Fibroblast of lung (primary cell): Measurements from ENCODE around the gene BCL6B. TPM values are rescaled to one million over a fixed set of nuclear protein-coding genes. Genes with fewer than 3 reads are reported as not detected.

Experiments
- DNase-seq, 2 donors: peaks; one replicate each; pipeline versions ENCODE4 v3.0.0 to v3.0.0-alpha.2; 2010; ENCODE audit warnings: low read depth in 2 of 2
- H2AFZ ChIP-seq: 2 replicates; pipeline ENCODE4 v1.5.1; 2012; ENCODE audit warnings: low read length, control low read depth, inconsistent platforms
- H3K27ac ChIP-seq: 2 replicates; pipeline ENCODE4 v1.5.1; 2011; ENCODE audit warnings: low read length, control low read depth; ENCODE audit not compliant: insufficient read depth
- H3K27me3 ChIP-seq: 2 replicates; pipeline ENCODE4 v1.5.1; 2011; ENCODE audit warnings: mild to moderate bottlenecking, low read length; ENCODE audit not compliant: control insufficient read depth, insufficient read depth
- H3K36me3 ChIP-seq: 2 replicates; pipeline ENCODE4 v1.5.1; 2011; ENCODE audit warnings: low read length; ENCODE audit not compliant: control insufficient read depth, insufficient read depth
- H3K4me1 ChIP-seq: 2 replicates; pipeline ENCODE4 v1.5.1; 2011; ENCODE audit warnings: low read length; ENCODE audit not compliant: control insufficient read depth, insufficient read depth; ENCODE audit errors: extremely low read depth
- H3K4me2 ChIP-seq: 2 replicates; pipeline ENCODE4 v1.5.1; 2011; ENCODE audit warnings: low read length, control low read depth; ENCODE audit not compliant: insufficient read depth; ENCODE audit errors: extremely low read depth
- H3K4me3 ChIP-seq, 4 experiments: fragments of 200-600 bp in 1 of 4; sonication (generic) in 1 of 4; replicated peaks in 1 of 4; 2 replicates each; pipeline ENCODE4 v1.5.1; 2011 to 2016; ENCODE audit warnings: low read length in 4 of 4, low read depth in 3 of 4, mild to moderate bottlenecking in 3 of 4, control low read depth in 2 of 4, inconsistent platforms in 1 of 4, mixed read lengths in 1 of 4; ENCODE audit not compliant: insufficient read depth in 1 of 4; ENCODE audit errors: control extremely low read depth in 1 of 4
- H3K79me2 ChIP-seq: 2 replicates; pipeline ENCODE4 v1.5.1; 2012; ENCODE audit warnings: mild to moderate bottlenecking, low read length, inconsistent platforms; ENCODE audit not compliant: control insufficient read depth, insufficient read depth
- H3K9ac ChIP-seq: 2 replicates; pipeline ENCODE4 v1.5.1; 2011; ENCODE audit warnings: mild to moderate bottlenecking, low read length, control low read depth; ENCODE audit not compliant: insufficient read depth
- H3K9me3 ChIP-seq: 2 replicates; pipeline ENCODE4 v1.5.1; 2012; ENCODE audit warnings: low read depth, low read length; ENCODE audit not compliant: control insufficient read depth, insufficient read depth
- H4K20me1 ChIP-seq: 2 replicates; pipeline ENCODE4 v1.5.1; 2011; ENCODE audit warnings: low read length; ENCODE audit not compliant: control insufficient read depth, insufficient read depth; ENCODE audit errors: extremely low read depth
- CTCF ChIP-seq, 2 donors: IDR thresholded peaks in 1 of 2; conservative IDR thresholded peaks in 1 of 2; 1 replicate in 1 of 2; 2 replicates in 1 of 2; pipeline ENCODE4 v1.5.1; 2011 to 2012; ENCODE audit warnings: low read length in 2 of 2, control low read depth in 1 of 2, inconsistent platforms in 1 of 2, low read depth in 1 of 2, mild to moderate bottlenecking in 1 of 2
- EZH2 ChIP-seq: IDR thresholded peaks from 2 replicates; pipeline ENCODE4 v1.5.1; 2012; ENCODE audit warnings: low read length, control low read depth, mild to moderate bottlenecking; ENCODE audit errors: missing control alignments
- polyA plus RNA-seq, 2 donors: library from polyadenylated mRNA; depleted of rRNA in 1 of 2; stranded (reverse) in 1 of 2; unstranded in 1 of 2; fragments of >200 nt; gene quantifications; 2 replicates each; pipeline ENCODE4 v1.2.1, GENCODE V29; 2011 to 2012; ENCODE audit warnings: missing spikeins in 1 of 2
- total RNA-seq: library from RNA; depleted of rRNA; stranded (reverse); fragments of >200 nt; gene quantifications from 2 replicates; pipeline ENCODE4 v1.2.1, GENCODE V29; 2014

The BCL6B gene
- total and polyA plus RNA-seq, 2 donors (not counting 1 experiment from before 2014, with no cell fraction given), result 0.02 to 0.50 TPM

DNA sequence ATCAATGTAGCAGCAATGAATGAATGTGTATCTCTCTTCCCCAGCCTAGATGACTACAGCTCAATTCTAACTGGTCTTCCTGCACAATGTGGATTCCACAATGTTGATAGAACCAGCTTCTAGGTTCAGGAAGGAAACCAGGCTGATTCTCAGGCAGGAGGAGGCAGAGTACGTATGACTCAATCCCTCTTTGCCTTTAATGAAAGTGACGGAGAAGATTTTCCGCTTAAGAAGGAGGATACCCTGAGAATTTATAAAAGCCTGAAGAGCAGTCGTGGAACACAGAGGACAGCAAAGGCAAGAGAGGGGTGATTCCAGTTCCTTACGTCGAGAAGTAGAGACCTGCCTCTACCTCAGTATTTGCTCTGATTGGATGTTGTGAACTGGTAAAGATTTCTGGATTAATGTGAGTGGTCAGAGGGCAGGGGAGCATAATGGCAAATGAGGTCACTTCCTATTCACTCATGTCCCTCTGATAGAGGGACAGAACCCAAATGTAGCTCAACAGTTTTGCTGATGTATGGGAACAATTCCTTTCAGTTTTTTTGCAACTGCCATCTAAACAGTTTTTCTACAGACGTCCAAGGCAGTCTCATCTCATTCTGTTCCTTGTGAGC is 36.1 kb downstream of the BCL6B start:
- no peak overlapping the region for H3K27ac ChIP-seq
- H3K27me3 ChIP-seq, result no peaks in the 10 kb centered on the region
- no peak overlapping the region for H2AFZ ChIP-seq
- H3K79me2 ChIP-seq, result no peaks in the 10 kb centered on the region
- no peaks in the 10 kb centered on the region for H3K9me3 ChIP-seq
- H3K9ac ChIP-seq, result no peak overlapping the region
- no peak overlapping the region for H3K4me3 ChIP-seq
- H3K4me1 ChIP-seq, result peaks cover 3% of the 10 kb centered on the region
- TF ChIP-seq EZH2 (no peak), CTCF (conservative IDR thresholded peaks at IDR 0.05 in 1 of 2, IDR thresholded peaks at IDR 0.05 in 1 of 2; ENCODE audit: low read depth in 1 of 2, low read length in 2 of 2) (no peak)
- DNase-seq, result peak in 1 of 2 donors; percentile 66
- no peaks in the 10 kb centered on the region for H3K36me3 ChIP-seq
- H3K4me2 ChIP-seq, result no peak overlapping the region
- H4K20me1 ChIP-seq, result no peaks in the 10 kb centered on the region

GRCh38 chr17:7060165-7060891 is 37.5 kb downstream of the BCL6B start:
- Histone ChIP-seq H2AFZ (no peak overlapping the region), H3K4me1 (peaks cover 3% of the 10 kb centered on the region), H3K4me3 (no peak overlapping the region), H4K20me1 (no peaks in the 10 kb centered on the region), H3K27me3 (peaks cover 10% of the 10 kb centered on the region), H3K79me2 (no peaks in the 10 kb centered on the region), H3K9me3 (no peaks in the 10 kb centered on the region), H3K4me2 (no peak overlapping the region), H3K27ac (no peak overlapping the region), H3K9ac (no peak overlapping the region), H3K36me3 (no peaks in the 10 kb centered on the region)
- TF ChIP-seq EZH2, result no peak
- no peak for TF ChIP-seq CTCF (conservative IDR thresholded peaks at IDR 0.05 in 1 of 2, IDR thresholded peaks at IDR 0.05 in 1 of 2; ENCODE audit: low read depth in 1 of 2, low read length in 2 of 2)
- peak; percentile 30 to 95 for DNase-seq

DNA sequence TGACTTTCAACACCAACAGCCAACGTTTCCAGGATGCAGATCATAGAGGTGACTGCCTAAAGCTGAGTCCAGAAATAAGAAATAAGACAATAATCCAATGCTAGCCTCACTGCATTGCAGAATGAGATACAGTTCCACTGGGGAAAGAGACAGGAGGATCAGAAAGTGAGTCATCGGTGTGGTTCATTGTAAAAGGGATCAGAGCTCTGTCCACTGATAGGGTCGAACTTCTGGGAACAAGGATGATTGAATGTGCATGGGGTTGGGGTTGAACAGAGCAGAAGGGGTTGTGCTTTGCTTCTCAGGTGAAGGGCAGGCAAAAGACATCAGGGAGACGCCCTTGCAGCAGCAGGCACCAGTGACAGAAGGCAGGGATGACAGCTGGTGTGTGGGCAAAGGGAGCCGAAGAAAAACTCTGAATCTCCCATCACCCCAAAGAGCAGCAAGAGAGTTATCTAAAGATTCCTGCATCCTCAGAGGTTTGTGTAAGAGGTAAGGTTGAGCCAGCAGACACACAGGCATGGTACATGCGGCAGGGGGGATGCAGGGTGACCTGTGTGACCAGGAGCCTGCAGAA is 40.8 kb downstream of the BCL6B start:
- peak in 1 of 2 donors; percentile 37 for DNase-seq
- Histone ChIP-seq H3K4me3 (no peak overlapping the region), H3K9ac (no peak overlapping the region), H3K27ac (no peak overlapping the region), H3K27me3 (peaks cover 10% of the 10 kb centered on the region), H2AFZ (no peak overlapping the region), H3K4me1 (peaks cover 3% of the 10 kb centered on the region), H4K20me1 (no peaks in the 10 kb centered on the region), H3K9me3 (no peaks in the 10 kb centered on the region), H3K4me2 (no peak overlapping the region), H3K79me2 (no peaks in the 10 kb centered on the region), H3K36me3 (no peaks in the 10 kb centered on the region)
- TF ChIP-seq CTCF (conservative IDR thresholded peaks at IDR 0.05 in 1 of 2, IDR thresholded peaks at IDR 0.05 in 1 of 2; ENCODE audit: low read depth in 1 of 2, low read length in 2 of 2), result no peak
- no peak for TF ChIP-seq EZH2
